HG03175 (cell line): ENCODE data around the gene OTOG.

Source experiments
- ATAC-seq: cut with Tn5 transposase; IDR thresholded peaks from one replicate; pipeline ENCODE4 v1.9.1; 2021; ENCODE audit warnings: mild to moderate bottlenecking, moderate library complexity; ENCODE audit not compliant: unreplicated experiment

The OTOG gene

DNA sequence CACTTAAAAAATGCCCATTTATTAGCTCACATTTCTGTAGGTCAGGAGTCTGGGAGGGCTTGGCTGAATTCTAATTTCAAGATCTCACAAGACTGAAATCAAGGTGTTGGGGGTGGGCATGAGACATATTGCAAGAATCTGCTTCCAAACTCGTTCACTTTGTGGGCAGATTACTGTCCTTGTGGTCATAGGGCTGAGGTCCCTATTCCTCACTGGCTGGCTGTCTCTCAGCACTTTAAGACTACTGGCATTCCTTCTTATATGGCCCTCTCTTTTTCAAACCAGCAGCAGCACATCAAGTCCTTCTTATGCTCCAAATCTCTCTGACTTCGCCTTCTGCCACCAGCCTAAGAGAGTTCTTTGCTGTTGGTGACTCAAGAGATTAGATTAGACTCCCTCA, 144.5 kb downstream of the OTOG start:
- ATAC-seq, result no peak

DNA sequence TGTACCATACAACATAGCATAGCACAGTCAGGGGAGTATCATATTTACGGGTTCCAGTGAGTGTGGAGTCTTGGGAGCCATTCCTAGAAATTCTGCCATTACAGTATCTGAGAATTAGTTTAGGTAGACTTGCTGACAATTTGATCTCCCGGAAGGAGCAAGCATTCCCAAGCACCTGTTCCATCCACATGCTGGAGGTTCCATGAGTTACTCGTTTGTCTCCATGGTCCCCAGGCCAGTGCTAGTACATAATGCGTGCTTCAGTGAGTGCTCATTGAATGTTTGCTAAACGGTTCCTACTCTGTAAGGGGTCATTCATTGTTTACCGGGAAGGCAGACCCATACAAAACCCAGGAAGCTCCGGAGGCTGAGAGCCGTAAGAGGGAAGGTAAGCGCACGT, 144.9 kb downstream of the OTOG start:
- no peak for ATAC-seq

DNA sequence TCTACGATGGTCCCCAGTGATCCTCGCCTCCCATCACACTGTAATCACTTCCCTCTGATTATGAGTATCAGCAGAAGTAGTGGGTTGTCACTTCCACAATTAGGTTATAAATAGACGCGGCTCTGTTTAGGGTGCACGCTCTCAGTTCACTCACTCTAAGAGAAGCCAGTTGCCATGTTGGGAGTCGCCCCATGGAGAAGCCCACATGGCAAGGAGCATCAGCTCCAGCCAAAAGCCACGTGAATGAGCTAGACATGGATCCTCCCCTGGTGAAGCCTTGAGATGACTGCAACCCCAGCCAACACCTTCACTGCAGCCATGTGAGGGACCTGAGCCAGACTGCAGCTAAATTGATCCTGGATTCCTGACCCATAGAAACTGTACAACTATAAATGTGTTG, 145.9 kb downstream of the OTOG start:
- no peak for ATAC-seq

DNA sequence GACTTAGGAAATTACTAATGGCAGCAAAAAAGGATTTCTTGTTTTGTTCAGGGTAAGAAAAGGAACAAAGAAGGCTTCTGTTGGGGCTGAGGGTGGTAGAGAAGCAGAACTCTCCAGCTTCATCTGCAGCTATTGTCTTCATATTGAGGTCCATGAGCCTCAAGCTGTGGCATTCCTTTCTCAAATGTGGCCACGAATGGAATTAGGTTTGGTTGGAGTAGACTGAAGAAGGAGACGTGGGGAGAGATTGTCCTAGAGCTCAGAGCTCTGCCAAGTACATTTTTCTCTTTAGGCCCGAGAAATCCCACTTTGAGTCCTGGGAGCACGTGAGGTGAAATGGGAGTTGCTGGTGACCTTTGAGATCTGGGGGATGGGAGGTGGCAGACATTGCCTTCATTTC, 146.5 kb downstream of the OTOG start:
- ATAC-seq, result no peak

DNA sequence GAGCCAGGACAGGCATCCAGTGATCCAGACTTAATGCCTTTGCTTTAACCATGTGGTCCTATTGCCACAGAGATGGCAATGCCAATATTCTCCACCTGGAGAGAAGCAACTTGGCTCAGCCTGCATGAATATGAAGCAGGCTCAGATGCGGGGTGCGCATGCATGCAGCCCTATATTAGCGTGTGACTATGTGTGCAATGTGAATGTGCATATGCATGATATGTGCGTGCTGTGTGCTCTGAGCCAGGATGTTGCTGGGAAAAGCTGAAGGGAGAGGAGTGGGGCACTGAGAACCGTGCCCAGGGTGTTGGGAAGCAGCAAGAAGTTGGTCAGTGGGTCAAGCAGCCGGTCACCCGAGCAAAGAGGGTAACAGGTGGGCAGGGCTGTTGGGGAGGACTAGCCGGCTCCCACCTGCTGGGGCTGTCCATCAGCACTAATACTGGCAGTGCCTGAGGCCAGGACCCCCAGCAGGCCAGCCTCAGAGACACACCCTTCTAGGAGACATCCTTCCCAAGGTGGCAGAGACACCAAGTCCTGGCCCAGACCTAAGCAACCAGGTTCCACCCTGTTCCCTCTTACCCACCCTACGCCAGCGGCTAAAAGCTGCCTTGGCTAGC, 147.5 kb downstream of the OTOG start:
- ATAC-seq, result no peak

DNA sequence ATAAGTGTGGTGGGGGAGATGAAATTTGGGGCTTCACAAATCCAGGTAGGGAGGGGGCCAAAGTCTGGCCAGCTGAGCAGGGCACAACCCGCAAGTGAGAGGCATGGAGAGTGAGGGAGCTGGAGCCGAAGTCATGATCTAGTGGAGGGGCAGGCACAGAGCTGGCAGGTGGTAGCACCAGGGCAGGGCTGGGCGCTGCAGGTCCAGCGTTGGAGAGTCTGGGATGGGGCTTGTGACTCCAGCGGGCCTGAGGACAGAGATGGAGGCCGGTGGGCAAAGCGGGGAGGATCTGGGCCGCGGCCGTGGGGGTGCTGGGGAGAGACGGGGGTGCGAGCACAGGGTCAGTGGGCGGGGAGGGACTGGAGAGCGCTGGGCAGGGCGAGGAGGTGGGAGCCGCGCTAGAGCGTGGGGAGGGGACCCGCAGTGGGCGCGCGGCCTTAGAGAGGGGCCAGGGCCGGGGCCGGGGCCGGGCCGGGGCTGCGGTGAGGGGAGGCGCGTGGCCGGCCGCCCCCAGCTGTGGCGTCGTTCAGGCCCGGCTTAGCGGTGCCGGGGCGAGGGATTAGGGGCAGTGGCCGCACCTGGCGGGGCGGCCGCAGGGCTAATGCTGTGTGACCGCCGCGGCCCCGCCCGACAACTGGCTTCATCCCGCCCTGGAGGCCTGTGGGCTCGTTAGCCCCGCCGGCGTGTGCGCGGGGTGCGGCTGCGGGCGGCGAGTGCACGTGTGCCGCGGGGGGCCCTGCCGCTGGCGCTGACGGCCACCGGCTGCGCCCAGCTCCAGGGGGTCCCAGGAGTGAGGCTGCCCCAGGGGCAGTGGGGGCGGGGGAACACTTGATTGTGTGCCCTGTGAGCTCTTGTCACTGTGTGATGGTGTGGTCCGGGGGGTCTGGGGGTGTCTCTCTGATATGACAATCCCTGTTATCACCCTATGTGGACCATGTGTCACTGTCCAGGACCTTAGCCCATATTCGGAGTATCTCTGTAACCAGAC, 148.7 kb downstream of the OTOG start:
- ATAC-seq, result no peak

DNA sequence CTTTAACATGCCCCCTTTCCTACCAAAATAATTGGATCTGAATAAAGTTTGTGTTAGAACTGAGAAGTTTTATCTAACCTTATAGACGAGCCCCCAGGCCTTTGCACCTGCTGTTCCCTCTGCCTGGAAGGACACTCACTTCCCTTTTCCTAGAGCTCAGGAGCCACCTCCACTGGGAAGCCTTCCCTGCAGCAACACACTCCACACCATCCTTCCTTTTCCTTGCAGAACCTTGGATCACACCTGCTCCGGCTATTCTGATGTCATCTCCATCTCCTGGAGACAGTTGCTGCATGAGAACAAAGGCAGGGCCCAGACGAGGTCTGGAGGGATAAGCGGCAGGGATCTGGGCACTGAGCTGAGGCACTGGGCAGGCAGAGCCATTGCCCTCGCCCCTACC, 149.7 kb downstream of the OTOG start:
- no peak for ATAC-seq
